DMS114 treated with DMSO at 0.1 percent for 48 hours (cell line): Measurements from ENCODE around the gene DDAH2.

Experiments
- DNase-seq: peaks from one replicate; lab custom pipeline; 2025; ENCODE audit not compliant: unreplicated experiment; lab: John Stamatoyannopoulos, UW

Gene DDAH2

GRCh38 chr6:31733734-31734133 lies 4.6 kb upstream of the DDAH2 start:
- no peak for DNase-seq

- DNase-seq: no peak
Measured at GRCh38 chr6:31732029-31732428, 2.9 kb upstream of the DDAH2 start.

DNA sequence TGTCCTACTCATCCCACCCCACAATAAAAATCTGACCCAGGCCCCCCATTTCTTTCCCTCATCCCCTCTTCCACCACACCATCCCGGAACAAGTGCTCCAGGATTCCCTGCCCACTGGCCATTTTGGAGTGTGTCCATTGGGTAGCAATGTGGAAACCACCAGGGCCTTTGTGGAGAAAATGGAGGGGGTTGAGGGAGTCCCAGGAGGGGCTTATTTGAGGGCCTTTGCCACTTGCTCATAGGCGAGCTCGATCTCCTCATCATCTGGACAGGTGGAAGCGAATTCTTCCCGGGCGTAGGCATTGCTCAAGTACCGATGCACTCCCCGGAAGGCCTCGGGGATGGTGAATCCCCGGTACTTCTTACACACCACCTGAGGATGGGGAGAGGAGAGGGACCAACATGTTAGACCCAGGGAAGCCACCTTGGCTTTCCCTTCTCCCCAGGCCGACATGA lies 1.6 kb upstream of the DDAH2 start:
- DNase-seq: no peak

GRCh38 chr6:31729979-31730630 lies 1.0 kb upstream of the DDAH2 start:
- DNase-seq: peak; percentile 89

DNA sequence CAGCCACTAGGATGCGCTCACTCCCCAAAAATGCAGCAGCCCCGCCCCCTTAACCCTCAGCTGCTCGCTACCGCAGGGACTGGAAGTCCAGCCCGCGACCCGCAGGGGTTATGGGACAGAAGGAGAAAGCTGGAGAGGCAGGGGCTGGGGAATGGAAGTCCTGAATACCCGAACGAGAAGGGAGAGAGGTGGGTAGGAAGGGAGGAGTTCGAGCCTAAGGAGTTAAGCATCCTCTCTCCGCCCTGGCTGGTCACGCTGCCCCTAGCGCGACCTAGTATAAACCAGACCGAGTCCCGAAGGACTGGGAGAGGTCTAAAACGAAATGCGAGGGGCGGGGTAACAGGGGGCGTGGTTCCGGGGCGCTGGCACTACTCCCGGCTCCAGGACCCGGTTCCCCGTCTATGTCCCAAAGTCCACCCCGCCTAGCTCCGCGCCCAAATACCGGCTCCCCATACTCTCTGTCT lies 448 bp upstream of the DDAH2 start:
- peak; percentile 91 for DNase-seq

GRCh38 chr6:31727717-31728671 lies 1.1 kb downstream of the DDAH2 start:
- no peak for DNase-seq

GRCh38 chr6:31727034-31727716 lies 1.9 kb downstream of the DDAH2 start:
- no peak for DNase-seq

GRCh38 chr6:31725502-31726350 lies 3.4 kb downstream of the DDAH2 start:
- no peak for DNase-seq

DNA sequence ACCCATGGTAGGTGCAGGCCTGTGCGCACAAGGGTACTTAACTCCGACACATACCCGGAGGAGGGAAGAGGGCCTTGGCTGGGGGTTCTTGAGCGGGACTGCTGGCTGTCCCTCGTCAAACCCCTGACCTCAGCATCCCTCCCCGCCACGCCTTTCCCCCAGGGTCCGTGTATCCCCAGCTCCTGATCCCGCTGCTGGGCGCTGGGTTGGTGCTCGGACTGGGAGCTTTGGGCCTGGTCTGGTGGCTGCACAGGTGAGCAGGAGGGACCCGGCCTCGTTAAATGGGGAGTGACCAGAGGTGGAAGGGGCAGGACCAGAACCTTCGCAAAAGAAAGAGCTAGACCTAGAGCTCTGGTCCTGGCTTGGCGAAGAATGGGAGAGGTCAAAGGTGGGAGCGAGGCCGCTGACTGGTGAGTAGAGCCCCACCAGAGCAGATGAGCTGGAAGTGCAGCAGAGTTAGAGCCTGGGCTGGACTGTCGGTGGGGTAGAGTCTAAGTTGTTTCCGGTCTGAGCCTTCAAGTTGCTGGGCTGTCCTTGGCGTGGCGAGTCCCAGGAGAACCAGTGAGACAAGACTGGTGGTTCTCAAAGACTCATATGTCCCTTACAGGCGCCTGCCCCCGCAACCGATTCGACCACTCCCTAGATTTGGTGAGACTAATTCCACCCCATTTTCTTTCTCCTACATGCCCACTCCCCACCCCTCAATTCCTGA lies 5.0 kb downstream of the DDAH2 start:
- no peak for DNase-seq

- no peak for DNase-seq
Measured at GRCh38 chr6:31723245-31723979, 5.7 kb downstream of the DDAH2 start, which contains the start of gene MPIG6B. MPIG6B (plus strand) TSS chr6:31723373; CDS start chr6:31723384, 11 bp downstream.

GRCh38 chr6:31722173-31722572 lies 6.9 kb downstream of the DDAH2 start:
- DNase-seq: no peak

DNA sequence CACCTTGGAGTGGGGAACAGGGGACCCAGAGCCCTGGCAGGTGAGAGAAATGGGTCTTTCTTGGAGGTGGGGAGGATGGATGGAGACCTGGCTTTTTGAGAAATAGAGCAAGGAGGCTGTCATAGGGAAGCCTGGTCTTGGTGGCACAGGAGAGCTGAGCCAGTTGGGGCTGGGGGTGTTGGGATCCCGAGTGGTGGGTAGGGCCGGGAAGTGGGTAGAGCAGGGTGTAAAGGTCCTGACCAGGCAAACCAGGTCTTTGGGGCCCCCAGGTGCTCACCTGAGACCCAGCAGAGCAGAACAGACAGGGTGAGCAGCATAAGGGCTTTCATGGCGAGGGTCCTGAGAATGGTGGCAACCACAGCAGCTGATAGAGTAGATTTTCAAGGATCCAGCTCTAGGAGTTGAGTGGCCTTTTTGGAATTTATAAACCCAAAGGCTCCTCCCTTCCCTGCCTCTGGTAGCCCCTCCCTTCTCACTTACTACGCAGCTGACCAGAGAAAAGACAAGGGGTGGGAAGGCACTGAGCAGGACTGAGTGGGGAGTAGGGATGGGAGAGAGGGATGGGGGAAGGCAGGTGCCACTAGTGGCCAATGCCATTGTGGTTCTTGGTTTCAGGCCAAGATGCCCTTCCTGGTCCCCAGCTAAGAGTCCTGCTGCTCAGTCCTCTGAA lies 7.6 kb downstream of the DDAH2 start, which contains the start of gene LY6G6C:
TSS of gene LY6G6C (minus strand) at position 396 of the 670 bp plus-strand sequence. CDS start at position 329, 67 bp downstream.
- no peak for DNase-seq

- no peak for DNase-seq
Measured at GRCh38 chr6:31720196-31720770, 8.8 kb downstream of the DDAH2 start.

- no peak for DNase-seq
Measured at GRCh38 chr6:31719001-31719400, 10.1 kb downstream of the DDAH2 start.

DNA sequence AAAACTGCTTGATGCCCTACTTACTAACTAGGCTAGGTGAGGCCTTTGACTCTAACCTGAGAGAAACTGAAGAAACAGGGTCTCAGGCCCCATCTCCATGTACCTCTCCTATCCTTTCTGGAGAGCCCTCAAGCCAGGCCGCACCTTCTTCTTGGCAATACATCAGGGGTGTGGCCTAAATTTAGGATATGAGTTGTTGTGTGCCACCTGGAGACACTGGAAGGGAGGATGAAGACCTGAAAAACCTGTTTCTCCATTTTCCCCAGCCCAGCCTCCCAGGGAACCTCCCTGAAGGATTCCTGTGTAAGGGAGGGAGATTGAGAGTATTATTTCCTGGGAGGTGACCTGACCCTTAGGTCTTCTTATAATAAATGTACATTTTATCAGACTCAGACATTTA lies 10.8 kb downstream of the DDAH2 start:
- DNase-seq: no peak

DNA sequence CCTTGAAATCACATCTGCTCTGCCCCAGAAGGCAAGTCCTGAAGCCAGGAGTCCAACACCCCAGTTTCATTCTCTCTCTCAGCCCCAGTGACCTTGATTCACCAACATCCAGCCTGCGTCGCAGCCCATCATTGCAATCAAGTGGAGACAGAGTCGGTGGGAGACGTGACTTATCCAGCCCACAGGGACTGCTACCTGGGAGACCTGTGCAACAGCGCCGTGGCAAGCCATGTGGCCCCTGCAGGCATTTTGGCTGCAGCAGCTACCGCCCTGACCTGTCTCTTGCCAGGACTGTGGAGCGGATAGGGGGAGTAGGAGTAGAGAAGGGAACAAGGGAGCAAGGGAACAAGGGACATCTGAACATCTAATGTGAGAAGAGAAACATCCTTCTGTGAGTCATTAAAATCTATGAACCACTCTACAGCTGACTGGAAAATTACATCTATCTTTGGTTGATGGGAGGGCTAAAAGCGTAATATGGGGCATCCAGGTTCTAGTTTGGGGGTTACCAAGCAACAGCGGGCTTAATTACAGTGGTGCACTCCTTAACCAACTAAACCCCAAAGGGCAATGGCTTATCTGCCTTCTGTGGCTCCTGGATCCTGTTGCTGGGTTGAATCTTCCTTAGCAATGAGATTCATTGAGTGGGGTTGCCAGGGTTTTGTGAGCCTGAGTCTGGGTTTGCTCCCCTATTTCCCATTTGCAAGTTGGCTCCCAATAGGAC lies 11.4 kb downstream of the DDAH2 start:
- DNase-seq: no peak
